Esophagus squamous epithelium (tissue), 5 donors: ENCODE results near the gene CTNNA3. TPM values are rescaled to one million over a fixed set of nuclear protein-coding genes. Genes with fewer than 3 reads are reported as not detected.

ENCODE experiments used
- DNase-seq: peaks from one replicate; lab custom pipeline; 2025; lab: John Stamatoyannopoulos, UW
- H3K27ac ChIP-seq, 4 donors: fragments of 200-600 bp; sonication (generic); one replicate each; pipeline ENCODE4 v1.5.1; 2016 to 2019; ENCODE audit warnings: mild to moderate bottlenecking in 1 of 4
- H3K27me3 ChIP-seq, 4 donors: fragments of 200-600 bp; sonication (generic); 1 replicate in 3 of 4; 2 replicates in 1 of 4; pipeline versions ENCODE4 v1.5.1 to v1.6.0; 2017 to 2021; ENCODE audit warnings: antibody characterized with exemption in 1 of 4
- H3K36me3 ChIP-seq, 3 donors: fragments of 200-600 bp; sonication (generic); one replicate each; pipeline ENCODE4 v1.5.1; 2016 to 2019
- H3K4me1 ChIP-seq, 3 donors: fragments of 200-600 bp; sonication (generic); one replicate each; pipeline ENCODE4 v1.5.1; 2017 to 2019
- H3K4me3 ChIP-seq, 4 donors: fragments of 200-600 bp; sonication (generic); 1 replicate in 3 of 4; 2 replicates in 1 of 4; pipeline ENCODE4 v1.5.1; 2016 to 2019; ENCODE audit warnings: mild to moderate bottlenecking in 2 of 4, moderate library complexity in 1 of 4
- H3K9me3 ChIP-seq, 3 donors: fragments of 200-600 bp; sonication (generic); one replicate each; pipeline ENCODE4 v1.5.1; 2016 to 2019
- POLR2A ChIP-seq, 4 donors: fragments of 450-650 bp; IDR thresholded peaks; one replicate each; pipeline ENCODE4 v1.6.1; 2017; ENCODE audit warnings: antibody characterized with exemption in 4 of 4, mild to moderate bottlenecking in 4 of 4, moderate library complexity in 3 of 4
- WGBS, 2 donors: methylation state at CpG; one replicate each; pipeline ENCODE4 v1.1.5; 2018; 5-methylcytosine and 5-hydroxymethylcytosine counted together
- intact Hi-C: fragments of 100-400 bp; cut with DNase I; formaldehyde crosslinking; loops from one replicate; pipeline ENCODE4 v1.15.0; 2022
- total RNA-seq, 4 donors: library from RNA; depleted of rRNA; stranded (reverse); fragments of >200 nt; gene quantifications; one replicate each; pipeline ENCODE4 v1.1.0, GENCODE V29; 2016
- TF ChIP-seq, protein P1 (sequence below), 6 experiments: fragments of 450-650 bp in 4 of 6; fragments of 200-600 bp in 2 of 6; sonication (generic) in 2 of 6; IDR thresholded peaks; one replicate each; pipeline ENCODE4 v1.5.1; 2016 to 2019; ENCODE audit warnings: antibody characterized with exemption in 6 of 6, mild to moderate bottlenecking in 4 of 6, moderate library complexity in 4 of 6
- donor health status: DM: yes; HTN: yes; CAD: no.

CTNNA3 gene
- total RNA-seq, 4 donors from 2014 or later: 0.29 to 1.9 (median 0.61) TPM; not detected in 1

DNA sequence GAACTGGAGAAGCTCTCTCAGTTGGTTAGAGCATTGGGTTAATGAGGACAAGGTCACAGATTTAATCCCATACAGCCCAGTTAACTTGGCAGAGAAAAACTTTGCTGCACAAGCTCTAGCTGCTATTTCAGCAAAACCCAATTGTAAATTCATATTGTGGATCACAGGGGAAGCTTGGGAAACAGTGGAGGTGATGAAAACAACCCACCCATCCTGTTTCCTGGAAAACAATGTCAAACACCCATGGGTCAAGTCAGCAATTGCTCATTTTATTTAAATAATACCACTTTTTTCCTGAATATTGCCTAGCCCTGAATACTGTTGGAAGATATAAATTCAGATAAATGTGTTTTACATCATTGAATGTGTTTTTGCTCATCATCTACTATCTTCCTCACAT, 1670.8 kb downstream of the CTNNA3 start:
- intact Hi-C loops: no loop called here
- Histone ChIP-seq H3K27ac (no peak overlapping the region), H3K9me3 (no peaks in the 10 kb centered on the region), H3K4me1 (no peaks in the 10 kb centered on the region), H3K27me3 (no peaks in the 10 kb centered on the region), H3K4me3 (no peak overlapping the region), H3K36me3 (no peaks in the 10 kb centered on the region)
- TF ChIP-seq, protein P1, sequence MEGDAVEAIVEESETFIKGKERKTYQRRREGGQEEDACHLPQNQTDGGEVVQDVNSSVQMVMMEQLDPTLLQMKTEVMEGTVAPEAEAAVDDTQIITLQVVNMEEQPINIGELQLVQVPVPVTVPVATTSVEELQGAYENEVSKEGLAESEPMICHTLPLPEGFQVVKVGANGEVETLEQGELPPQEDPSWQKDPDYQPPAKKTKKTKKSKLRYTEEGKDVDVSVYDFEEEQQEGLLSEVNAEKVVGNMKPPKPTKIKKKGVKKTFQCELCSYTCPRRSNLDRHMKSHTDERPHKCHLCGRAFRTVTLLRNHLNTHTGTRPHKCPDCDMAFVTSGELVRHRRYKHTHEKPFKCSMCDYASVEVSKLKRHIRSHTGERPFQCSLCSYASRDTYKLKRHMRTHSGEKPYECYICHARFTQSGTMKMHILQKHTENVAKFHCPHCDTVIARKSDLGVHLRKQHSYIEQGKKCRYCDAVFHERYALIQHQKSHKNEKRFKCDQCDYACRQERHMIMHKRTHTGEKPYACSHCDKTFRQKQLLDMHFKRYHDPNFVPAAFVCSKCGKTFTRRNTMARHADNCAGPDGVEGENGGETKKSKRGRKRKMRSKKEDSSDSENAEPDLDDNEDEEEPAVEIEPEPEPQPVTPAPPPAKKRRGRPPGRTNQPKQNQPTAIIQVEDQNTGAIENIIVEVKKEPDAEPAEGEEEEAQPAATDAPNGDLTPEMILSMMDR (IDR thresholded peaks at IDR 0.05): no peak
- TF ChIP-seq POLR2A (IDR thresholded peaks at IDR 0.05): no peak
- no peak for DNase-seq

DNA sequence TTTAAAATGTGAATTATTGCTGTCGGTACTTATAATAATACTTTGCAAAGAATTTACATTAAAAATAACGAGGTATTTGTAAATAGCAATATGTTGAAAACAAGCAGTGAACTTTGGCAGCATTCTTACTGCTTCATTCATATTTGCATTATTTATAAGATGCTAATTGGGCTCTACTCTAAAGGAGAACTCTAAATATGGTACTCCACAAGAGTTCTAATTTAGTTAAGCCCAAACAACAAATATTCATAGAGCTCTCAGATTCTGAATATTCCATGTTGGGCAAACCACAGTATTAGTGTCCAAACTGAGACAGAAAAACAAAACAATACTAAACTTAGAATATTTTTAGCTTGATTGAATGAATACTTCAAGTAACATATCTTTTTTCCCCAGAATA, 1674.6 kb downstream of the CTNNA3 start:
- Histone ChIP-seq H3K9me3 (no peaks in the 10 kb centered on the region), H3K27me3 (no peaks in the 10 kb centered on the region), H3K4me3 (no peak overlapping the region), H3K36me3 (no peaks in the 10 kb centered on the region), H3K4me1 (no peaks in the 10 kb centered on the region), H3K27ac (no peak overlapping the region)
- TF ChIP-seq, protein P1 (IDR thresholded peaks at IDR 0.05): no peak
- no peak for TF ChIP-seq POLR2A (IDR thresholded peaks at IDR 0.05)
- intact Hi-C loops: no loop called here
- DNase-seq: no peak
- 50 to 60% methylated on average over 2 of the region's 2 CpGs for WGBS, 2 donors

DNA sequence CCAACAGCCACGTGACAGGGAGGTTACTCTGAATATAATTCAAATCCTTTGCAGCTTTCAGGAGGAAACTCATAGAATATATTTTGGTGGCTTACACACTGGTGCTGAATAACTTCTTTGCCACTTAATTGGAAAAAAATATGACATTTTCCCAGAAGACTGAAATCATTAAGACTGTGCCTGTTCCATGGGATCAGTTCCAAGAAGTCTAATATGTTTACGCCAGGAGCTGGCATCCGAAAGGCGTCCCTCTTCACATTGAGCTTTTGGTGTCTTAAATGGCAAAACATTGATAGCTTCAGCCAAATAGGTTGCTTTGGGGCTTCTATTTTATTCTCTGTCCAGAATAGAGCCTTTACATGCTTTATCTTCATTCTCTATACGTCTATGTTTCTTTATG, 1687.8 kb downstream of the CTNNA3 start:
- no peak for DNase-seq
- no peaks in the 10 kb centered on the region for H3K27me3 ChIP-seq
- H3K9me3 ChIP-seq: no peaks in the 10 kb centered on the region
- H3K27ac ChIP-seq: no peak overlapping the region
- no peak for TF ChIP-seq POLR2A (IDR thresholded peaks at IDR 0.05)
- TF ChIP-seq, protein P1 (IDR thresholded peaks at IDR 0.05): no peak
- no peaks in the 10 kb centered on the region for H3K4me1 ChIP-seq
- no peak overlapping the region for H3K4me3 ChIP-seq
- WGBS, 2 donors: 79 to 81% methylated on average over 5 of the region's 5 CpGs
- no peaks in the 10 kb centered on the region for H3K36me3 ChIP-seq
- intact Hi-C loops: no loop called here

DNA sequence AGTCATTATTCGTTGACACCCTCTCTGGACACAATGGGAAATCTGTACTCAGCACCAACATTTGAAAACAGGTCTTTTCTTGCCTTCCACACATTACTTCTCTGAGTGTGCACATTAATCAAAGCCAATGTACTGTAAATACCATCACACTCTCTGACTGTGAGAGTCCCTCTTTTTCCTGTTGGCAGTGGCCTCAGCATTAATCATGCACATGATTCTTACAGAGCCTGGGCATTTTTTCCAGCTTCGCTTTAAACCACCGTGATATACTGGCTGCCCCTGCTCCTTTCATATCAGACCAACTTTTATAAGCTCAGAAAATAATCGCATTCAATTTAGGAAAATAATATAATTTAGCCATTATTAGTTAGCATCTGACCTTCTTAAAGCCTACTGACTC, 1689.6 kb downstream of the CTNNA3 start:
- Histone ChIP-seq H3K27ac (no peak overlapping the region), H3K9me3 (no peaks in the 10 kb centered on the region), H3K4me3 (no peak overlapping the region), H3K36me3 (no peaks in the 10 kb centered on the region), H3K27me3 (no peaks in the 10 kb centered on the region), H3K4me1 (no peaks in the 10 kb centered on the region)
- WGBS, 2 donors: 33 to 51% methylated on average over 4 of the region's 4 CpGs
- DNase-seq: no peak
- no peak for TF ChIP-seq POLR2A (IDR thresholded peaks at IDR 0.05)
- TF ChIP-seq, protein P1 (IDR thresholded peaks at IDR 0.05): no peak
- intact Hi-C loops: no loop called here

DNA sequence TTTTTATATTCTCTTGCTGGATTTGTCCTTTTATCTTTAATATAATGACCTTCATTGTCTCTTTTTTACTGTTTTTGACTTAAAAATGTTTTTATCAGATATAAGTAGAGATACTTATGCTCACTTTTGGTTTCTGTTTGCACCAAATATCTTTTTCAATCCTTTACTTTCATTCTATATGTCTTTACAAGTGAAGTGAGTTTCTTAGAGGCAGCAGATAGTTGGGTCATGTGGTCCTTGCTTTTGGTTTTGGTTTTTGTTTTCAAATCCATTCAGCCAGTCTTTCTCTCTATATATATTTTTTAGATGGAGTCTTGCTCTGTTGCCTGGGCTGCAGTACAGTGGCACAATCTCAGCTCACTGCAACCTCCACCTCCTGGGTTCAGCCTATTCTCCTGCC, 1702.5 kb downstream of the CTNNA3 start:
- peaks cover 0 to 23% (median 5%) of the 10 kb centered on the region in 3 donors for H3K9me3 ChIP-seq
- no peak overlapping the region for H3K4me3 ChIP-seq
- H3K27me3 ChIP-seq: no peaks in the 10 kb centered on the region
- H3K27ac ChIP-seq: no peak overlapping the region
- intact Hi-C loops: no loop called here
- no peak for TF ChIP-seq POLR2A (IDR thresholded peaks at IDR 0.05)
- TF ChIP-seq, protein P1 (IDR thresholded peaks at IDR 0.05): no peak
- no peaks in the 10 kb centered on the region for H3K36me3 ChIP-seq
- DNase-seq: no peak
- no peaks in the 10 kb centered on the region for H3K4me1 ChIP-seq
